CD14-positive monocyte (primary cell): ENCODE measurements around the gene ANO2. TPM values are rescaled to one million over a fixed set of nuclear protein-coding genes. Genes with fewer than 3 reads are reported as not detected.

Experiments
- DNase-seq, 3 donors: peaks; one replicate each; pipeline ENCODE4 v3.0.0-alpha.2; 2011 to 2022
- H2AFZ ChIP-seq: 2 replicates; pipeline ENCODE4 v1.6.0; 2012; ENCODE audit warnings: mild to moderate bottlenecking, low read depth, low read length, inconsistent platforms; ENCODE audit not compliant: insufficient read depth, poor library complexity, severe bottlenecking
- H3K27ac ChIP-seq, 2 donors: 1 replicate in 1 of 2; 2 replicates in 1 of 2; pipeline ENCODE4 v1.5.1; 2012 to 2013; ENCODE audit warnings: low read length in 2 of 2, control low read depth in 1 of 2, inconsistent platforms in 1 of 2, low read depth in 1 of 2, mild to moderate bottlenecking in 1 of 2
- H3K27me3 ChIP-seq, 2 donors: one replicate each; pipeline versions ENCODE4 v1.6.0 to v1.6.1; 2011 to 2013; ENCODE audit warnings: low read length in 2 of 2; ENCODE audit not compliant: control insufficient read depth in 2 of 2, insufficient read depth in 2 of 2
- H3K36me3 ChIP-seq, 2 donors: replicated peaks in 1 of 2; 1 replicate in 1 of 2; 2 replicates in 1 of 2; pipeline versions ENCODE4 v1.5.1 to v1.6.1; 2012 to 2013; ENCODE audit warnings: low read length in 2 of 2, control low read depth in 1 of 2, inconsistent platforms in 1 of 2, mild to moderate bottlenecking in 1 of 2; ENCODE audit not compliant: insufficient read depth in 2 of 2, control insufficient read depth in 1 of 2
- H3K4me1 ChIP-seq, 2 donors: 1 replicate in 1 of 2; 2 replicates in 1 of 2; pipeline versions ENCODE4 v1.5.1 to v1.6.1; 2012 to 2013; ENCODE audit warnings: low read length in 2 of 2, control low read depth in 1 of 2, inconsistent platforms in 1 of 2, mild to moderate bottlenecking in 1 of 2, moderate library complexity in 1 of 2; ENCODE audit not compliant: insufficient read depth in 2 of 2, control insufficient read depth in 1 of 2
- H3K4me2 ChIP-seq: replicated peaks from 2 replicates; pipeline ENCODE3; 2012; ENCODE audit warnings: low read length, moderate library complexity, mild to moderate bottlenecking; ENCODE audit not compliant: poor library complexity, severe bottlenecking; ENCODE audit errors: extremely low read depth
- H3K4me3 ChIP-seq, 3 experiments: fragments of 200-600 bp in 1 of 3; sonication (generic) in 1 of 3; replicated peaks in 1 of 3; 1 replicate in 2 of 3; 2 replicates in 1 of 3; pipeline ENCODE4 v1.5.1; 2011 to 2013; ENCODE audit warnings: low read length in 3 of 3, mild to moderate bottlenecking in 3 of 3, control low read depth in 2 of 3, low read depth in 2 of 3, inconsistent platforms in 1 of 3, moderate library complexity in 1 of 3
- H3K79me2 ChIP-seq: 2 replicates; pipeline ENCODE4 v1.6.0; 2012; ENCODE audit warnings: mild to moderate bottlenecking, control low read depth, inconsistent platforms, low read length, moderate library complexity; ENCODE audit not compliant: insufficient read depth
- H3K9ac ChIP-seq: 2 replicates; pipeline ENCODE4 v1.6.0; 2017; ENCODE audit warnings: low read length, mild to moderate bottlenecking; ENCODE audit not compliant: insufficient read depth, poor library complexity, severe bottlenecking
- H3K9me3 ChIP-seq, 2 donors: replicated peaks in 1 of 2; 1 replicate in 1 of 2; 2 replicates in 1 of 2; pipeline versions ENCODE4 v1.5.1 to v1.6.1; 2012 to 2013; ENCODE audit warnings: low read length in 2 of 2, control low read depth in 1 of 2; ENCODE audit not compliant: control insufficient read depth in 1 of 2, insufficient read depth in 1 of 2
- H4K20me1 ChIP-seq: 2 replicates; pipeline ENCODE4 v1.6.0; 2012; ENCODE audit warnings: mild to moderate bottlenecking, low read length, control low read depth, moderate library complexity; ENCODE audit not compliant: insufficient read depth
- H3K27ac Mint-ChIP-seq, 7 donors: one replicate each; pipeline ENCODE4 v1.8.0; 2020; ENCODE audit warnings: mild to moderate bottlenecking in 7 of 7, mixed read lengths in 7 of 7, moderate library complexity in 6 of 7, inconsistent platforms in 2 of 7
- H3K27me3 Mint-ChIP-seq, 3 donors: one replicate each; pipeline ENCODE4 v1.8.0; 2021 to 2022; ENCODE audit warnings: low read depth in 3 of 3, mild to moderate bottlenecking in 3 of 3, mixed read lengths in 3 of 3, moderate library complexity in 3 of 3, inconsistent platforms in 1 of 3
- H3K36me3 Mint-ChIP-seq, 2 donors: one replicate each; pipeline ENCODE4 v1.8.0; 2020; ENCODE audit warnings: mixed read lengths in 2 of 2, inconsistent platforms in 1 of 2, mild to moderate bottlenecking in 1 of 2
- H3K4me1 Mint-ChIP-seq: one replicate; pipeline ENCODE4 v1.8.0; 2020; ENCODE audit warnings: mild to moderate bottlenecking, mixed read lengths
- H3K4me3 Mint-ChIP-seq, 2 donors: one replicate each; pipeline ENCODE4 v1.8.0; 2020; ENCODE audit warnings: mild to moderate bottlenecking in 2 of 2, mixed read lengths in 2 of 2, moderate library complexity in 1 of 2
- H3K9me3 Mint-ChIP-seq, 7 donors: one replicate each; pipeline ENCODE4 v1.8.0; 2020 to 2022; ENCODE audit warnings: mixed read lengths in 7 of 7, mild to moderate bottlenecking in 6 of 7, moderate library complexity in 6 of 7, inconsistent platforms in 2 of 7
- WGBS: methylation state at CpG from one replicate; pipeline ENCODE4 v1.1.5; 2013; ENCODE audit warnings: missing lambda C conversion rate; ENCODE audit not compliant: insufficient coverage; 5-methylcytosine and 5-hydroxymethylcytosine counted together
- intact Hi-C, 2 donors: fragments of 100-400 bp; cut with micrococcal nuclease; formaldehyde crosslinking; loops; one replicate each; pipeline versions ENCODE4 v1.15.0 to v1.15.1; 2023
- polyA plus RNA-seq, 3 donors: library from polyadenylated mRNA; depleted of rRNA in 1 of 3; unstranded in 2 of 3; stranded (reverse) in 1 of 3; fragments of 300-500 nt in 2 of 3; fragments of >200 nt in 1 of 3; fragmentation: Illumina TruSeq in 2 of 3; gene quantifications; 1 replicate in 2 of 3; 2 replicates in 1 of 3; pipeline ENCODE4 v1.2.3, GENCODE V29; 2012 to 2021
- TF ChIP-seq, protein P1 (sequence below): fragments of 200-600 bp; IDR thresholded peaks from one replicate; pipeline ENCODE4 v1.8.0; 2022; ENCODE audit warnings: antibody characterized with exemption, mild to moderate bottlenecking

ANO2 gene
- polyA plus RNA-seq, 3 donors: not detected

DNA sequence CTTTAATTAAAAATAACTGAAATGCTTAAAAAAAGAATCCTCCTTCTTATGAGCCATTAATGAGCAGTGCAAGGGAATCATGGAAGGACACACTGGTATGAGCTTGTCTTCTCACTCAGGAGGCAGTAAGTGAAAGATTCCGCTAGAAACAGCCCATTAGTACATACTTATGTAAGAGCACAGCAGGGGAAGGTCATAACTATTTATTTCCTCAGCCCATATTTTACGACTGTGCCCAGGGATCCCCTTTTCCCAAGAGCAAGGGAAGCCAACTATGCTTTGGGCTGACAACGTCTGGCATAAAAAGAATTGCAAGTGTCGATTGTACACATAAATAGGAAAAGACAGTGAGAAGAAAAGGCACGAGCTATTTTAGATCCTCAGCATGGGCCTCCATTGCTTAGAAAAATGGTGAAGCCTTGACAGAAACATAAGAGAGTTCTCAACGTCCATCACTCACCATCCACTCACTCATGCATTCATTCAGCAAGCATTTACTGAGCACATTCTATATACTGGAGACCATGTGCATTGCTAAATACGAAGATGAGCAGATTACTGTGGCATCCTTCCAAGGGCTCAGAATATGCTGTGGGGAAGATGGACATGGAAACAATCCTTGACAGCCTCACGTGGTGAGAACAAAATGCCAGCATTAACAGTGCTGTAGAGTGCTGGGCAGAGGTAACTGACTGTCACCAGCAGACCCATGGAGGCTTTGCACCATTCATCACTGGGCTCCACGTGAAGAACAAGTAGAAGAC, 360.5 kb downstream of the ANO2 start:
- WGBS: 91% methylated on average over 1 of the region's 9 CpGs
- Histone ChIP-seq H3K27ac (no peak overlapping the region), H3K79me2 (no peaks in the 10 kb centered on the region), H3K9me3 (no peaks in the 10 kb centered on the region), H3K27me3 (no peaks in the 10 kb centered on the region), H3K9ac (no peak overlapping the region), H3K4me1 (no peaks in the 10 kb centered on the region), H2AFZ (no peak overlapping the region), H3K36me3 (no peaks in the 10 kb centered on the region), H3K4me3 (no peak overlapping the region), H4K20me1 (no peaks in the 10 kb centered on the region), H3K4me2 (no peak overlapping the region)
- Mint-ChIP-seq H3K27me3 (peaks cover 2 to 7% (median 3%) of the 10 kb centered on the region in 3 donors), H3K9me3 (peaks cover 0 to 1% (median 0%) of the 10 kb centered on the region in 7 donors), H3K4me3 (no peak overlapping the region), H3K36me3 (no peaks in the 10 kb centered on the region), H3K27ac (no peak overlapping the region), H3K4me1 (peaks cover 9% of the 10 kb centered on the region)
- TF ChIP-seq, protein P1, sequence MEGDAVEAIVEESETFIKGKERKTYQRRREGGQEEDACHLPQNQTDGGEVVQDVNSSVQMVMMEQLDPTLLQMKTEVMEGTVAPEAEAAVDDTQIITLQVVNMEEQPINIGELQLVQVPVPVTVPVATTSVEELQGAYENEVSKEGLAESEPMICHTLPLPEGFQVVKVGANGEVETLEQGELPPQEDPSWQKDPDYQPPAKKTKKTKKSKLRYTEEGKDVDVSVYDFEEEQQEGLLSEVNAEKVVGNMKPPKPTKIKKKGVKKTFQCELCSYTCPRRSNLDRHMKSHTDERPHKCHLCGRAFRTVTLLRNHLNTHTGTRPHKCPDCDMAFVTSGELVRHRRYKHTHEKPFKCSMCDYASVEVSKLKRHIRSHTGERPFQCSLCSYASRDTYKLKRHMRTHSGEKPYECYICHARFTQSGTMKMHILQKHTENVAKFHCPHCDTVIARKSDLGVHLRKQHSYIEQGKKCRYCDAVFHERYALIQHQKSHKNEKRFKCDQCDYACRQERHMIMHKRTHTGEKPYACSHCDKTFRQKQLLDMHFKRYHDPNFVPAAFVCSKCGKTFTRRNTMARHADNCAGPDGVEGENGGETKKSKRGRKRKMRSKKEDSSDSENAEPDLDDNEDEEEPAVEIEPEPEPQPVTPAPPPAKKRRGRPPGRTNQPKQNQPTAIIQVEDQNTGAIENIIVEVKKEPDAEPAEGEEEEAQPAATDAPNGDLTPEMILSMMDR: no peak
- intact Hi-C loops: no loop called here
- DNase-seq: no peak

DNA sequence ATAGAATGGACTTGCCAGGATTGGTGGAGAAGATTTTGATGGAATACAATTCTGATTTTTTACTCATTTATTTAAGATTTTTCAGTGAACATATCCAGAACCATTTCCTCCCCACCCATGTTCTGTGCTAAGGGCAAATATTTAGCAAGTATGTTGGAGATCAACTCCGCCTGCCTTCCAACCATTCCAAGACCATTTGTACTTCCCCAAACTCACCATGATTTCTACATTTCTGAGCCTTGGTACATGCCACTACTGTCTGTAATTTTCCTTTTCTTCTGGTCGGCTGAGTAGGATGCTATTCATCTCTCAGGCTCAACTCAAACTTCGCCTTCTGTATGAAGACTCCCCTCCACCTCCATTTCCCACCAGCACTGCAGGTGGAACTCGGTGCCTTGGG, 362.5 kb downstream of the ANO2 start:
- Mint-ChIP-seq H3K4me1 (no peaks in the 10 kb centered on the region), H3K27ac (no peak overlapping the region), H3K27me3 (peaks cover 1 to 7% (median 2%) of the 10 kb centered on the region in 3 donors), H3K9me3 (peaks cover 0 to 1% (median 0%) of the 10 kb centered on the region in 7 donors), H3K4me3 (no peak overlapping the region), H3K36me3 (no peaks in the 10 kb centered on the region)
- intact Hi-C loops: no loop called here
- H3K79me2 ChIP-seq: no peaks in the 10 kb centered on the region
- no peaks in the 10 kb centered on the region for H3K9me3 ChIP-seq
- no peak overlapping the region for H3K4me2 ChIP-seq
- DNase-seq: no peak
- H3K4me1 ChIP-seq: no peaks in the 10 kb centered on the region
- H3K9ac ChIP-seq: no peak overlapping the region
- no peak overlapping the region for H3K27ac ChIP-seq
- H2AFZ ChIP-seq: no peak overlapping the region
- TF ChIP-seq, protein P1: no peak
- H4K20me1 ChIP-seq: no peaks in the 10 kb centered on the region
- H3K27me3 ChIP-seq: no peaks in the 10 kb centered on the region
- WGBS: 98% methylated on average over 4 of the region's 4 CpGs
- H3K4me3 ChIP-seq: no peak overlapping the region
- H3K36me3 ChIP-seq: no peaks in the 10 kb centered on the region
